HG03066 (cell line): ENCODE measurements around the gene PDE4D.

Experiments used
- ATAC-seq: cut with Tn5 transposase; IDR thresholded peaks from one replicate; pipeline ENCODE4 v1.9.1; 2021; ENCODE audit warnings: low read depth; ENCODE audit not compliant: unreplicated experiment

Gene PDE4D

DNA sequence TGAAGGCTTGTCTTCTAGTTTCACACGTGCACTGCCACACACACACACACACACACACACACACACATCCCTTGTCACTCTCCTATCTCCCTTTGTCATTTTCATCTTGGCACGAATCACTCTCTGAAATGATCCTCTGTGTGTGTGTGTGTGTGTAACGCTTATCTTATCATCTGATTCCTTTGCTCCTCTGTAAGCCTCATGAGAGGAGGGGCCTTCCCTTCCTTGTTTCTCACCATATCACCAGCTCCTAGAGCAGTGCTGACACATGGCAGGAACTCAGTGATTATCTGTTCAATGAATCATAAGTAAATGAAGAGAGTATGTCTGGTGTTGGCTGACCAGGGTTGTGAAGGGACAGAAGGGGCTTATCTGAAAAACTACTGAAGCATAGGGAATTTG is 53.3 kb downstream of the PDE4D start:
- no peak for ATAC-seq

DNA sequence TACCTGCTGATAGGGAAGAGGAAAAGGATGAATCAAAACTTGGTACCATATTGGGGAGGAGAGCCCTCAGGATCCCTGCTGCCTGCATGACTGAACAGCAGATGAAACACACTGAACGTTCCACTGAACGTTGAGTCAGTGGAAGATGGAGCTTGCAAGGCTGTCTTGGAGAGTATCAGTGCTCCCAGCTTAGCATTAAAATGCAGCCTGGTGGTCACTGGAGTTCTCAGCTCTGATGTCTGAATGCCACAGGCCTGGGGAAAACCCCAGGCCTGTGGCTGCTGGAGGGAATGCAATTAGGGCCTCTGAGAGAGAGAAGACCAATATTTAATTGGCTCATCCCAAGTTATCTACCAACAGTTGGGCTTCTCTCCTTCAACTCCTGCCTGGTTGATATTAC is 54.5 kb downstream of the PDE4D start:
- ATAC-seq: no peak

DNA sequence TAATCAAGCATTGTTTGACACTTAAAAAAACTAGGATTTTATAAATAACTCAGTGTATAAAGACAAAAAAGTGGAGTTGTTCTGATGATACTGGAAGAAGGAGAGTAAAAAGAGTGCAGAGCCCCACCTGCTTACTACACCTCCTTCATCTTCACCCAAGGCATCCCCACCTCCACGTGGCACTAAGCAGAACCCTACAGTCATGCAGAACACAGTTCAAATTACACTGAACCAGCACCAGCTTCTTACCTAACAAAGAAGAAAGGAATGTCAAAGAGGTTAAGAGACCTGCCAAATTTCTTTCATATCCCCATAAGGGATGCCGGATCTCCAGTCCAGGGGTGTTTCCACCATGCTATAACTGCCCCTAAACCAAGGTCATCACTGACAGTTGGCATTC is 55.5 kb downstream of the PDE4D start:
- no peak for ATAC-seq

DNA sequence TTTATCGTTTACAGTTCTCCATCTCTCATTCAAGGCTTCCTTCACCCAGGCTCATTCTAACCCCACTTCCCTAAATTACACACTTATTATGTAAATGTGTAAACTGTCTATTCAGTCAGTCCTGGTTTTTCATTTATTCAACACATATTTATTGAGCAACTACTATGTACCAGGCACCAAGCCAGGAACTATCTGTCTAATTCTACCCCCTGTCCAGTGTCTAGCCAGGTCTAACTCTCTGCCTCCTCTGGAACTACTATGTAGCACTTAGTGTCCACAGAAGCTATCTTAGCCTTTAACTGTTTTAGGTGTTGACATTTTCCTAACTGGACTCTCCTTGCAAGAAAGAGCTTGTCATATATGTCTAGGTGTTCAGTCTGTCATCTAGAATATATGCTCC is 56.5 kb downstream of the PDE4D start:
- no peak for ATAC-seq

DNA sequence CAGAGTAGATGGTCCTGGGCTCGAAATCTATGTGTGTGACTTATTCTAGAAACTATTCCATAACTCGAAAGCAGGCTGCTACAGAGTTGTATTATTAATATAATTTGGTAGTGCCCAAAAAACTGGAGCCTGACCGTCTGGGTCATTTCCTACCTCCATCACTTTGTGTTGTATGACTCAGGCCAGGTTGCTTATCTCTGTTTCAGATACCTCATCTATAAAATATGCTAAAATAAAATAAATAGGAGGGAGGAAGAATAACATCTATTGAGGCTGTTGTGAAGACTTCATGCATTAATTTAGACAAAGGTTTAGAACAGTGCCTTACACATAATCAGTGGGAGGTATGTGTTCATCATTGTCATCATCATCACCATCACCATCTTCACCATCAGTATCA is 57.7 kb downstream of the PDE4D start:
- no peak for ATAC-seq

DNA sequence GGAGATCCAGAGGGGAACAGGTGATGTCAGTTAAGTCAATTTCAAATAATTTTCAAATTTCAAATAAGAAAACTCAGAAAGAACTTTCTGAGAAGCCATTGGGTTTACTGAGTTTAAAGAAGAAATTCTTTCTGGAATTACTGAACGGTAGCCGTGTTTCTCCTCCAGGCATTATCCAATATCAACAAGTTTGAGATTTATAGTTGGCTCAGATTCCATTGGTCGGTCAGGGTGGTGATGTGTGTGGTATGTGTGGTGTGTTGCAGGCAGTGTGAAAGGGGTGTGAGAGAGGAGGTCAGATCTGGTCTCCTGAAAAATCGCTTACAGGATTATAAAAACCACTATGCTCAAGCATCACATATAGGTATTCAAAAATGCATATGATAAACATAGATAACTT is 60.1 kb downstream of the PDE4D start:
- no peak for ATAC-seq

DNA sequence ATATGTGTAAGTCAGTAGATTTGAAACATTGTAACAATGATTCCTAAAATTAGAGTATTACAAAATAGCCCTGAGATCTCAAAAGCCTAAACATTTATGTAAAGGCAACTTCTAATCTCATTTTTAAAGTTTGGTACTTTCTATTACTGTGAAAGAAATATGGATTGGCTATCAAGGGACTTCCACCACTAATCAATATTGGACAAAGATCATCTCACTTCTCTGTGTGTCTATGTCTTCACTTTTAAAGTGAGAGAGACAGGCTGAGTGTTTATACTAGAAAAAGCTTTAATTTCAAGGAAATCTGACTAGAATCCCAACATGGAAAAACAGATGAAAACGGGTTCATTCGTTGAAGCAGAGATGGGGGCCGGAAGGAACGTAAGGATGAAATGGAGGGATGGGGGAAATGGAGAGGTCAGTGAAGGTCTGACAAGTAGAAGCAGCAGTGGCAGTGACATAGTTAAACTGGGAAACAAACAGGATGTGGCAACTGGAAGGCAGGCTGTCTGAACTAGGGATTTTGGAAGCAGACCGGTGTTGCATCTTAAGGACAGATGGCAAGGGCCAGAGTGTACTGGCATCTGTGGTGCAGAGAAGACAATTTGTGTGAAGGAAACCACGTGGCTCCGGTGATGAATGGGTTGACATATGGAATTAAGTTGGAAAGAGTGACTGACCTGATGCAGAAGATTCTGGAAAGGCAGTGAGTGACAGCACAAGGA is 60.8 kb downstream of the PDE4D start:
- ATAC-seq: no peak

DNA sequence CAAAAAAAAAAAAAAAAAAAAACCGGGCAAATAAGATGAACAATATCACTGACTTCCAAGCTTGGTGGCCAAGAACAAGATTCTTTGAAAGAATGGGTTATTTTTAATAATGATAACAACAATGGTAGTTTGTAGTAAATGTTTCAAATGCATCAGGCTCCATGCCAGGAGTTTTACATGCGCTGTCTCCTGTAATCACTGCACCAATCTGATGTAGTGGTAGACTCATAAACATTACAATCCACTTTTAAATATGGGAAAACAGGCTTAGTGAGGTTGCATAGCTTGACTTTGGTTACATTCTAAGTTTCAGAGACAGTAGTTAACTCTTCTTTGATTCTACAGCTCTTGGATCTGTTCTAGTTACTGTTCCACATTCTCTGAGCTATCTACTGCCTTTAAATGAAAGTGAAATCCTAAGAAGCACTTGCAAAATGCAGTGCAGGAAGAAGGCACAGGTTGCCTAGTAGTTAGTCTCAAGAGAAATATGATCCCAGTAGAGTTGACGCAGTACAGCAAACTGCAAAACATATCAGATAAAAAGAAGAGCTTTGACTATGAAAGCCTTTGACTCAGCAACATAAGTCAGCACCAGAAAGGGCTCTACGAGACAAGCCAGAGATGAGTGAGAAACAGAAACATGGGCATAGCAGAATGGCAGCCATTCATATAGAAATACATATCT is 62.1 kb downstream of the PDE4D start:
- no peak for ATAC-seq

DNA sequence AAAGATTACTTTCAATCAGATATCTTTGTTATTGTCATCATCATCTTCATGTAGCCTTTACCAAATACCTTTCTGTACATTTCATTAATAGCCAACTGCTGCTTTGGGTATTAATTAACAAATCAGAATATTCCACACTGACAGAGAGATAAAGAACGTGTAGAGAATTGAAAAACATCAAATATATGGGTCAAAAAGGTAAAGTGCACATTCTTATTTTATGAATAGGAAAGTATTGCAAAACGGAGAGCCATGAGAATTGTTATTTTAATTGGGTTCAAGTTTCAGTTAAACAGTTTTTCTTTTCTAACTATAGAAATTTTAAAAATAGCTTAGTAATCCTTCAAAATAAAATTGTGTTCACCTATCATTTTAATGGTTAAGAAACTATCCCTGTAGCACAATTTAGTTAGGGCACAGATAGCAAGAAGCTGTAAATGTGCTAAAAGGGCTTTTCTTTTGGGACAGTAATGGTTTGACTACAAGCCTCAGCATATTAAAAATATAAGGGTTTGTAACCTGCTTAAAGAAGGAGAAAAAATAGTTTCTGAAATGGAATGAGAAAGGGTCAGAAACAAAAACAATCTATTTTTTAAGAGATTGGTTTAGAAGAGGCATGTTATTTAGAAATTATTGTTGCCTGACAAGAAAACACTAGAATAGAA is 62.9 kb downstream of the PDE4D start:
- ATAC-seq: no peak

DNA sequence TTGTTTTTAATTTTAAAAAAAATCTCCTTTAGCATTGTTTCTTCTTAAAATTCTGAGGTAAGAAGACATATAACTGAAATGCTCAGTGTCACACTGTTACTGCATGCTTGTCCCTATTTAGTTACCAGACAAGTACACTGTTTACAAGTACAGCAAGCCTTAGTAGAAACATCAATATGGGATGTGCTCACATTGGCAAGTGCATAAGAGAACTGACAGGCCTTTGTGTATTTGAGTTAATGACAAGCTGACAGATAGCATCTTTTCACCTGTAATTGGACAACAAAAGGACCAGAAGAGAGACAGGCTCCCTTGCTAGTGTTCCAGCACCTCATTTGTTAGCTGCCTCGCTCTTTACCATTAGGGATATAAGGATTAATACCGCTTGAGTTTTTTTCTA is 63.6 kb downstream of the PDE4D start:
- ATAC-seq: no peak

DNA sequence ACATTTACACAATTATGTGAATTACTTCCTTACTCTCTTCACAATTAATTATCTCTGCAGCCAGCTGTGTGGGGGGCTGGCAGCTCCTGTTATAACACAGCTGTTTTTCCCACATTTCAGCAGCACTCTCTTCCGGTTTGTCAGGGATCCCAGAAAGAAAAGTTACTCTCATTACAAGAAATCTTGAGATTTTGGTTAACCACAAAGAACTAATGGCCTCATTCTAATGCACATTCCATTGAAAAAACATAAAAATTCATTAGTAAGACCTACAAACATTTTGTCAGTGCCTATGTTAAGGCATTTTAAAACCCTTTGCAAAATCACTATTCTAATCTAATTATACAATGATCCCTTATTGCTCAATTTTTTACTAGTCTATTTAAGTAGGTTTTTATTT is 64.1 kb downstream of the PDE4D start:
- ATAC-seq: no peak

DNA sequence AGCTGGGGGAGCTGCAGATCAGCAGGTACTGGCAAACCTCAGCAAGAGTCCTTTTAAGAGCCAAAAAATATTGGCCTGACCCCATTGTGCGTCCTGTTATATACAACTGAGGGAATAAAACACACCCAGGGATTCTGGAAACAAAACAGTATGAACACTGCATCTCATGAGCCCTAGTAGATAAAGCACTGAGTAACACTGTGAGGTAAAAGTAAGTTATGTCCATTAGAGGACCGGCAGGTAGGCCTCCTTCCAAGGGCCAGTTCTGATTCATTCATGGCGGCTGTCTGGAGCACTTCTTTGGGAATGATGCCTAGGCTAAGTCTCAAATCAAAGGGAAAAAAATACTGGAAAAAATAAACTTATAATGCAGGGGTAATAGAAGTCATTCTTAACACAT is 64.9 kb downstream of the PDE4D start:
- ATAC-seq: no peak

DNA sequence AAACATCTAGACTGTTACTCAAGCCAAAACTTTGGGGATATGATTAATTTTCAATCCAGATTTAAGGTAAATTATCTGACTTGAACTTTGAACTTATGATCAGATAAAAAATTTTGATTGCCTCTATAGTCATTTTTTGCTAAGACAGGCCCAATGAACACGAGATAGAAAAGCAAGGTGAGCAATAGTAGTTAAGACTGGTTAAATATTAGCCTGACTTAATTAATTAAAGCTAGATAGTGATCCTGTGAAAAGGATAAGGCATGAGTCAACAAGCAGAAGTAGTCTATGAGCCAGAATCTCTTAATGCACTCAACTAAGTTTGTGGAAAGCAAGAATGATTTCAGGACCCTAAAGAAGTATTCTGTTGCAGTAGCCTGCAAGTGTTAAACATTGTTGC is 66.5 kb downstream of the PDE4D start:
- no peak for ATAC-seq

DNA sequence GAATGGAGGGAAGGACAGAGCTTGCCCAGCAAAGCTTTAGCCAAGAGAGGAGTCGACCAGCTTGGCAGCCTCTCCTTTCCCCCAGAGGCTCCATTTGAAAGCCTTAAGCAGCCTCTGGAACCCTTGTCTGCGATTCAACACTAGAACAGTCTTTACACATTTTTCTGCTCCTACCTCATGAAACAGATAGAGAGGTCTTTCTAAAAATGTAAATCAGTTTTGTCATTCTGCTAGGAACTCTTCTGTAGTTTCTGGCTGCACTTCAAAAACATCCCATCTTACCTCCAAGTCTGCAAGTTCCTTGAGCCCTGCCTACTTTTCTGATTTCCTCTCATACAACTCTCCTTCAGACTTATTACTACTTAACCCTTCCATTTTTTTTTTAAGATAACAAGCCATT is 70.1 kb downstream of the PDE4D start:
- ATAC-seq: no peak

DNA sequence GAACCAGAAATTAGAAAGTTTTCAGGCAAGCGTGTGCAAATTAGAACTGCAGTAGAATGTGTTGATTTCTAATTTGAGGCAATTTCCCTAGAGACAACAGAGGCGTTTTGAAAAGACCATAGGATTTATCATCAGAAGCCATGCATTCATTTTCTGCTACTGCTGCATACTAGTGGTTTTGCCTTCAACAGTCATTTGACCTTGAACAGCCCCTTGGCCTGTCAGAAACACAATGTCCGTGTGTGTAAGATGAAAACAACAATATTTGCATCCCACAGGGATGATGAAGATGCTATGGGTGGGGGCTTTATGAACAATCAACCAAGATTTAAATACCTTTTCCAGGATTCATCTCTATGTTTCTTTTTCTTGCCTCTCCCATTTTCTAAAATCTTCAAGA is 73.7 kb downstream of the PDE4D start:
- ATAC-seq: no peak

DNA sequence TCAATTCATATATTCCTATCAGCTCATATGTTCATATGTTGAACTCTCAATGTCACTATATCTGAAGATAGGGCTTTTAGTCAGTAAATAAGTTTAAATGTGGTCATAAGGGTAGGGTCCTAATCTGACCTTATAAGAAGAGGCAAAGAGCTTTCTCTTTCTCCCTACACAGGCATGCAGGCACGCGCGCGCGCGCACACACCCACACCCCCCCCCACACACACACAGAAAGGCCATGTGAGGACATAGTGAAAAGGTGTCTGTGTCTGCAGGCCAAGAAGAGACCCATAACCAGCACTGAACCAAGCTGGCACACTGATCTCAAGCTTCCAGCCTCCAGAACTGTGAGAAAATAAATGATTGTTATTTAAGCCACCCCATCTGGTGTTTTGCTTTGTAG is 76.0 kb downstream of the PDE4D start:
- no peak for ATAC-seq

DNA sequence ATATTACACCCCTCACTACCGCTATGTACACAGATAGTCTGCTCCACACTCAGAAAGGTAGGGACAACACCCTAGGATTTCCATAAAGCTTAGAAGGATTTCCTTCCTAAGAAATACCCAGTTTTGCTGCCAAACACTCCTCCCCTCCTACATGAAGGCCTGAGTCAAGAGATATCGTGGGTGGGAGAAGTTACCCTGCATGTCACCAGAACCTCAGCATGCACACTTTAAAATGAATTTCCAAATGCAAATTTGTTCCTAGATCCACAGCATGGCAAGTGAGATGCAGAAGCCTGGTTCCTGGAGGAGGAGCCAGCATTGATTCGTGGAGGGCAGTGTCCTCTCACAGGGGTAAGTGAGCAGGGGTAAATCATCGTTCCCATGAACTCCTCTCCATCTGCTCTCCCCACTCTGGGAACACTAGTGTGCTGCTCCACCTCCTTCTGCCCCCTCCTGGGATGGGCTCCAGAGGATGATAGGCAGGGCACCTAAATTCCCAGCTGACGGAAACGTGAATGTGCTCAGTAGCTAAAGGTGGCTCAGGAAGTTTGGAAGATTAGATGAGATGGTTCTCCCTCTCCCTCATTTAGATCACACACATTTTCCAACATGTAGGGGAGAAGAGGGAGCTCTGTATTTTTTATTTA is 76.7 kb downstream of the PDE4D start:
- no peak for ATAC-seq

DNA sequence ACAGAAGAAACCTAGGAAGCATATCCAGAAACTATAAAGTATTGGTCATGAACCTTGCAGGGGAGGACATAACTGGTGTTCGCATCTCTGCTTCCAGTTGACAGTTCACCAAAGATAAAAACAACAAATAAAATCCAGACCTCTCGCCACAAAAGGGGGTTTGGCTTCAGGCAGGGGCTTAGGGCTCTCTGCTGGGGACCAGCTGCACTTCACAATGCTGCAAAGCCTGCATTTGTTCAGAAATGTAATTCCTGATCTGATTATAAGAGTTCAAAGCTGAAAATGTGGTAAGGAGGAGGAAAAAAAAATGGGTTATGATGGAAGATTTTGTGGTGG is 79.0 kb downstream of the PDE4D start:
- ATAC-seq: no peak

DNA sequence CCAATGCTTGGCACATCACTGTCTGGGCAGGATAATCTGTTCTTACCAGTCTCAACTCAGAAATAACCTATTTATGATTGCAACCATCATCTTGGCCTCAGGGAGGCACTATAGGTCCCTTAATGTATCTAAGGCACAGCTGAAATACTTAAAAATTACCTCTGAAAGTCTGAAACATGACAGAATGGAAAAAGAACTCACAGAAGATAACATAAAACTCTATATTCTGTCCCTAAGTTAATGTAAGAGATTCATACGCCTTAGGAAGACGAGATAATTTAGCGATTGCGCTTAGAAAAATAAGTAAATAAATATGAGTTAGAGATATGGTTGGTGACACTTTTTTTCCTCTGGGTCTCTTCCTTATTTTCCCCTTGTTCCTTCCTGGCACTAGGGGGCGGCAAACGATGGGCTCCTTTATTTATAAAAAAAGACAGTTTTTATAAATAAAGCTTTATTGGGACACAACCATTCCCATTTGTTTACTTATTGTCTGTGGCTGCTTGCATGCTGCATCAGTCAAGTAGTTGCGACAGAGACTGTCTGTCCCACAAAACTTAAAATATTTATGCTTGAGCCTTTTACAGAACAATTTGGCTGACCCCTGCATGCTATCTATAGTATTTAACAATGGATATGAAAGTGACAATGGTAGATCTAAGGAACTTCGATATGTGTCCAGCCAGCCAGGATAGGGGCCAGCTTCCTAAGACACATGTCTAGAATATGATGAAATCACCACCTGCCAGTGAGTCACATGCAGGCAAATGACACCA is 79.6 kb downstream of the PDE4D start:
- ATAC-seq: peak; percentile 50

DNA sequence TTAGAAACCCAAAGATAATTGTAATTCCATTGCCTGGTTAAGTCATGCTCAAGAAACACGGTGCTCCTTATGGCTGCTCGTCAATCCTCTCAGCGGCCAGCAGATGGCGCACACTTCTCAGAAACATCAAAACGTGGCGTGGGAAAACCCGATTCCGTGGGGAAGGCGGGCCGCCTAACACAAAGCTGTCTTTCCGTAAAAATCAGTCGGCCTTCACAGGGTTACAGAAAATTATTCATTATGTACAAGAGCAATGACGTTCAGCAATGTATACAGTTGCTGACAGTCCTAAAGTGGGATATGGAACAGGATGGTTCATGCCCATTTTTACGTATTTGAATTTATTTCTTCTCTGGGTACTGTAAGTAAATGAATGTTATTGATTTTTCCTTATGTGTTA is 83.5 kb downstream of the PDE4D start:
- peak; percentile 48 for ATAC-seq

DNA sequence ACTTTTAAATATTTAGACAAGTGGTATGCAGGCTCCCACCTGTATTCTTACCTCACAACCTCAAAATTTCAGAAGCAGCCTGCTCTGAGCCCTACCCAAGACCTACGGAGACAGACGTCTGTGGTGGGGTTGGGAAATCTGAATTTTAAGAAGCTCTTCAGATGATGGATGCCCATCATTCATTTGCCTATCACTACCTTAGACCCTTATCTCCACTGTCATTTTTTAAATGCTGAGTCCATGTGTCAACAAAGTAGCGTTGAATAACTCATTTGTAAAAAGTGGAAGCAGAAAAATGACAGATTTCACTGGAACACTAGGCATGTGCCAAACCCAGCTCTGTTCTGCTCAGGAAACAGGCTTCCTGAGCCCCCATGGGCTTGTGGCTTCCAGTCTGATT is 85.7 kb downstream of the PDE4D start:
- ATAC-seq: no peak
